Stimulated activated CD4-positive, alpha-beta T cell treated with anti-CD3 and anti-CD28 coated beads, Interleukin-12 subunit alpha, Interleukin-12 subunit beta, amount 100 ng/mL, for 24 hours (primary cell): Measurements from ENCODE around the gene RIPK1.

ENCODE experiments used
- DNase-seq, 2 experiments: peaks; one replicate each; pipeline ENCODE4 v3.0.0-alpha.2; 2020; ENCODE audit warnings: low read depth in 2 of 2

RIPK1 gene

GRCh38 chr6:3085074-3085473 is 16.8 kb downstream of the RIPK1 start:
- no peak for DNase-seq

- DNase-seq = no peak
These were observed 18.1 kb downstream of the RIPK1 start for GRCh38 chr6:3086282-3086946.

DNA sequence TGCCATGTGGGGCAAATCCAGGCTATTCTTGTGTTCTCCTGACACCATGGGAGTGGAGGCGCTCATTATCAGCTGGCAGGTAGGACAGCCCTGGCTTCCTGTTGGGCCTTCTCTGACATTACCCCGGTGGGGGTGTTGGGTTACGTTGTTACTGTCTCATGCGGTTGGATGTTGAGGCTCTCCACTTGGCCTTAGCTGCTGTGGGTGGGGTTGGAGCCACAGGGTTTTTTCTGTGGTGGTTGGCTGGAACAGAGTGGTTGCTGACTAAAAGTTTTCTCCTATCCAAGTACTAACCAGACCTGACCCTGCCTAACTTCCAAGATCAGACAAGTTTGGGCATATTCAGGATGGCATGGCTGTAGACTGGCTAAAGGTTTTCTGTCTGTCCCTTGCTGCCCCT is 20.2 kb downstream of the RIPK1 start:
- DNase-seq = no peak

- DNase-seq = no peak
These were observed 20.7 kb downstream of the RIPK1 start for GRCh38 chr6:3088968-3089367.

GRCh38 chr6:3090013-3090412 is 21.7 kb downstream of the RIPK1 start:
- no peak for DNase-seq

- DNase-seq = no peak
These were observed 26.5 kb downstream of the RIPK1 start for GRCh38 chr6:3094815-3095214.

GRCh38 chr6:3102875-3103274 is 34.6 kb downstream of the RIPK1 start:
- no peak for DNase-seq

DNA sequence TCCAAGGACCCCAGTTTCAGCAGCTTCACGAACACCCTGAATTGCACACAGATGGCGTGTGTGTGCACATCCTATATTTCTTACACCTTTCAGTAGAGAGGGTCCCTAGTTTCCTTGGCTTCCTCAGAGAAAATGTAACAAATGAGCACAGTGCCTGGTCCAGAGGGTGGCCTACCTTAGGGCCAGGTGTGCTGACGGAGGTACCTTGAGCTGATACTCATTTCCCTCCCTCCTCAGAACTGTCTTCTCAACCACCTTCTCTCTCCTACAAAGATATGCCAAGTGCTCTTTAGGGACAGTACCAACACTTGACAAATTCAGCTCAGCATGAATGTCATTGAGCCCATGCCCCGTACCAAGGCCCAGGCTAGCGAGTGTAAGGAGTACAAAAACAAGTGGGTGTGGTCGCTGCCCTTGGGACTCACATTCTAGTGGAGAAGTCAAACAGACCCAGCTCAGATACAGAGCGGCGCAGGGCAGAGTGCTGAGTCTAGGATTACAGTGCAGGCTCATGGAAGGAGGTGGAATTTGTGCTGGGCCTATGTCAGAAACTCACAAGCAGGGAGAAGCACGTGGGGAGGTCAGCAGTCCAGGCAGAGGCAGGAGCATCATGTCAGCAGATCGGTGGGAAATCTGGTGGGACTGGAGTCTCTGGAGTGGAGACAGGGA is 40.6 kb downstream of the RIPK1 start:
- no peak for DNase-seq

DNA sequence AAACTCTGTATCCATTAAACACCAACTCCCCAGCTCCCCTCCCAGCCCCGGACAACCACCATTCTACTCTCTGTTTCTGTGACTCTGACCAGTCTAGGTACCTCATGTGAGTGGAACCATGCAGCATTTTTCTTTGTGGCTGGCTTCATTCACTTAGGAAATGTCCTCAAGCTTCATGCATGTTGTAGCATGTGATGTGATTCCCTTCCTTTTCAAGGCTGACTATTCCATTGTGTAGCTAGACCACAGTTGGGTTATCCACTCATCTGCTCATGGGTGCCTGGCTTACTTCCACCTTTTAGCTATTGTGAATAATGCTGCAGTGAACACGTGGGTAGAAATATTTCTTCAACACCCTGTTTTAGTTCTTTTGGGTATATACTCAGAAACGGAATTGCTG is 41.5 kb downstream of the RIPK1 start:
- no peak for DNase-seq

GRCh38 chr6:3114377-3114776 is 46.1 kb downstream of the RIPK1 start:
- no peak for DNase-seq

DNA sequence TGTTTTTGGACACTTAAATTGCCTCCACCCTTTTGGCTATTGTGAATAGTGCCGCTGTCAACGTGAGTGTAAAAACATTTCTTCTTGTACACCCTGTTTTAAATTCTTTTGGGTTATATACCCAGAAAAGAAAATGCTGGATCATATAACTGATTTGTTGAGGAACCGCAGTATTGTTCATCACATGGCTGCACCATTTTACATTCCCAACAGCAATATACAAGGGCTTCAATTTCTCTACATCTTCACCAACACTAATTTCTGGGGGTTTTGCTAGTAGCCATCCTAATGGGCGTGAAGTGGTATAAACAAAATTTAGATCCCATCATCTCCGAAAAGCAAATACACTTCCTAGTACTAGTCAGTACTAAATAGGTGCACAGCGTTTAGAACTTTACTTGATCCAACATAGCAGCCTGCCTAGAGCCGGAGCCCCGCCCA is 49.6 kb downstream of the RIPK1 start:
- DNase-seq = no peak

DNA sequence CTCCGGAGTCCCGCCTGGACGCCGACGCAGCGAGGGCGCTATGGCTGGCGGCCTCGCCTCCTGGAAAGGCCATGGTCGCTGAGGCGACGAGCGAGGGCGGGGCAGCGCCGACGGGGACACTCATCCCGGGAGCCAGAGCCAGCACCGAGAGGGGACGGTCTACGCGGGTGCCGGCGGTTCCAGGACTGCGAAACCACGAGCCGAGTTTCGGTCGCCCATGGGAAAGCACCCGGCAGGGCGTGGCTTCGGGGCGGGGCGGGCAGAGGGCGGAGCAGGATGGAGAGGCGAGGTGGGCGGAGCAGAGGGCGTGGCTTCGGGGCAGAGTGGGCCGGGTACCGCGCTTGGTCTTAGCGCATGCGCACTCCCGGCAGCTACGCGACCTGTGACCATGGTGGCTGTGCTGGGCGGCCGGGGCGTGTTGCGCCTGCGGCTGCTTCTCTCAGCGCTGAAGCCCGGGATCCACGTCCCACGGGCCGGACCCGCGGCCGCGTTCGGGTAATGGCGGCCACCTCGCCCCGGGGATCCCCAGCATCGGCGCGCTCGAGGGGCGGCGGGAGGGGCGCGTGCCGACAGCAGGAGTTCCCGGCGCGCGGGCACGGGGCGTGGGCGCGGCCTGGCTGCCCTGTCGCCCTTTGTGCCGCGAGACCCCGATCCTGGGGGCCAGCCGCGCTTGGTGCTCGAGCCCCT is 50.2 kb downstream of the RIPK1 start, which contains the start of gene BPHL:
Gene BPHL, plus strand, starts transcription at position 359 of the 687 bp plus-strand sequence. Its CDS starts 30 bp downstream, at position 389.
- DNase-seq = peak; percentile 99 to 100

DNA sequence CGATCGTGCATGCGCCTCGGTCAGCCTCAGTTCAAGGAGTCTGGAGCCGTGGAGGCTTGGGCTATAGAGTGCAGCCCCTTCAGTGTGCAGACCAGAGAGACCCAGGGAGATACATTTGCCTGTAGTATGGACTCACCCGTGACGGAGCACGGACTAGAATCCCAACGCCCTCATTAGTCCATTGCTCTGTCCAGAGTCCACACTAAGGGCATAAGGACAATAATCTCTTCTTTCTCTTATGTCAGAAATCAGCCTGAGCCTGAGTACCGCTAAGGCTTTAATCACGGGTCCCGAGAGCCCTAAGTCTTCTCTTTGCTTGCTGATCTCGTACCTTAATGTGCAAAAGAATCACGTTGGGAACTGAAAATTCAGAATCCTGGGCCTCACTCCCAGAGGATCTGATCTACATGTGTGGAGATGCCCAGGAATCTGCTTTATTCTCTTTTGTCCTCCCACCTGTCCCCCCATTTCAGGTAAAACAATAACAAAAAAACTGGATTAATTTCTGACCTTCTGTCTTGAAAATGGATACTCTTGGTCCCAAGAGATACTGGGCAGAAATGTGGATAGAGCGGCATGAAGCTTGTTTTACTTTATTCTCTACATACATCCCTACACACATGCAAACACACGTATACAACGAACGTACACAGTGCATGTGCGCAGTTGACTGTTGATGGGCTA is 50.9 kb downstream of the RIPK1 start:
- no peak for DNase-seq

GRCh38 chr6:3120765-3121089 is 52.4 kb downstream of the RIPK1 start:
- DNase-seq = no peak

DNA sequence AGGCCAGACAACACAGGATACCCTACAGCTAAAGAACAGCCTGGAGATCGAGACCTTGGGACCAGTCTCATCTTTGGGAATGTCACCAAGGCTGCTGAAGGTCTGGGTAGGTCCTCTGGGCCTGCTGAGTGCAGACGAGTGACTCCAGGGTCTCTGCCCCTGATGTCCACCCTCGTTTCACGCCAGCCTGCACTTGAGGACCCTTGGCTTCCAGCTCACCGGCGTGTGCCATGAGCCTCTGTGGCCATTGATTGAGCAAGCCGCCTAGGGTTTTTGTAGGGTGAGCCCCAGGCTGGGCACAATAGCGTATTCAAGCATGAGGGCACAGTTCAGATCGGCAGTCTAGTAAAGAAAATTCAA is 54.5 kb downstream of the RIPK1 start:
- DNase-seq = no peak

- no peak for DNase-seq
These were observed 56.4 kb downstream of the RIPK1 start for GRCh38 chr6:3124667-3125066.

DNA sequence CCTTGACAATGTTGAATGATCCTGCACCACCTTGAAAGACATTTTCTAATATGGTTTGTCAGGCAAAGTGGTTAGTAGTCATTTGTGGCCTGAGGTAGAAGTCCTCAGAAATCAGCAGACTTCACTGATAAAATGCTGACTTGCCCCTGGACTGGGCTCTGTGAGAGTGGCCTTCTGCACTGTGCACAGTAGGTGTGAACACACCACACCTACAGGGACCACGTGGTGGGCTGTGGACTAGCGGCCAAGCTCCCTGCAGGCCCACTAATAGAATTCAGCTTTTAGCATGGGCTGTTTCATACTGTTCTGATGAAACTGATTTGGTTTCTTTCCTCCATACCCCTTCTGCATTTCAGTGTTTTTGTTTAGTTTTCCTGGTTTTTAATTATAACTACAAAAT is 57.5 kb downstream of the RIPK1 start:
- no peak for DNase-seq

DNA sequence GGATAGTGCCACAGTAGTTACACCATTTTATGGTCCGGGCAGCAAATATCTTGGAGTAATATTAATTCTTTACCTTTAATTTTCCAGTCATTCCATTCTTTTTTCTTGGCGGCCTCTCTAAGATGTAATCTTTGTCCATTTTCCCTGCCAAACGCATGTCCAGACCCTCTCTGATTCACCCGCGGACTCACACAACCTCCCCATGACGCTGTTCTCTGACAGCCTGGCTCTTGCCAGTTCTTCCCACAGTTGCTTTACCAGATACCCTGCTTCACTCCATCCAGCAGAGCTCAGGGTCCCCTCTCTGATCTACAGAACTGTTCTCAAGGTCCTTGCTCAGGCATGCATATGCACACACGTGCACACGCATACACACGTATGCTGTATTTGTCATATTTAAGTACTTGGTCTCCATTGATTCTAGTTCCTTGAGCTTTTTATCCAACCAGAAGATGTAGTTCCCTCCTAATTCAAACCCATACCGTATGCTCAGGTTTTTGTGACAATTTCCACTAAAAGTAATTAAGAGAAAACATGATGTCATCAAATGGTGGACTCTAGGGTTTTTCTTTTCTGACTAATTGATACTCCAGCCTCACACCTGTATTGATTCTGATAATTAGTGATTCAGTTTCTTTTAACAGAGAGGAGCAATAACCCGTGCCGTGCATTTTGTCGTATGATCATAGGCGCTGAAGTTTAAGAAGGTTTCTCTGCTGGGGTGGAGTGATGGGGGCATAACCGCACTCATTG is 60.2 kb downstream of the RIPK1 start:
- no peak for DNase-seq

DNA sequence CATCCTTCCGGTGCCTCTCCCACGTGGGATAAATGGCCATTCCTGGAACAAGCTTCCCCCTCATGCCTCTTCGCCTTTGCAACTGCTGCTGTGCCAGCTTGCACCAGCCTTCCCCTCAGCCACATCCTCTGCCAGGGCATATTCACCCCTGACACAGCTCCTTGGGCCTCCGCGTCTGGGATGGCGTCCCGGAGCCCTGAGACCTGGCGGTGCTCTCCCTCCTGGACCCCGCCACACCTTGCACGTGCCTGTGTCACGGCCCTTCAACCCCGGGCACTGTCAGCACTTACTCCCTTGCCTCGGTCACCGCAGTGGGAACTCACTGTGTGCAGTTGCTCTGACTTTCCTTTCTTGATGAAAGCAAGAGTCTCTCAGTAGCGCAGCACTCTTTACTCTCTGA is 63.4 kb downstream of the RIPK1 start:
- no peak for DNase-seq

- DNase-seq = no peak
These were observed 65.2 kb downstream of the RIPK1 start for GRCh38 chr6:3133515-3133914.

DNA sequence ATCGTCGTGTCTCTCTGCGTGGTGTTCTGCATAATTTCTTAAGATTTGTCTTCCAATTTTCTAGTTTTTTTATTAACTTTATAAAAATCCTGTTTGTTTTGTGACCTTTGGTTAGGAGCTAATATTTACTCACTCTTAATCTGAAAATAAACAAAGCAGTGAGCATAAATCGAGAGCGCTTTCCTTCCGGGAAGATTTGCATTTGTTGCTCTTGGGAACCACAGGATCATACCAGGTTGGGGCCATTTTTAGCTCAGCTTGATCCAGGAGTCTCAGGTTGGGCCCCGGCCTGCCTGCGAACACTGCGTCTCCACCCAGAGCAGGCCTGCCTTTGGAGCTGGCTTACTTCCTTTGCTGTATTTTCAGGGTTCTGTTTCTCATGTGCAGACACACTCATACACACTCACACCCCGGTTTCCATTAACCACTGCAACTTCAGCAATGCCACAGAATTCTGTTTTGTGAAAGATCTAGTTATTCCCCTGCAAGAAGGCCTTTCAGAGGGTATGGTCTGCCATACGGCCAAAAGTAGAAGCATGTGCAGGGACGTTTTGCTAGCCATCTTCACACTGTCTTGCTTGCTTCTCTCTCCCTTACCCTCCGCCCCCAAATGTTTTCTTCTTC is 67.5 kb downstream of the RIPK1 start:
- DNase-seq = no peak
